ENCODE data around the gene RC3H1.
"Not testable (repeated sequence)": the region's sequence is repeated elsewhere in the genome, so short reads cannot be mapped to it uniquely, and the experiment has no call there.

Gene RC3H1, protein sequence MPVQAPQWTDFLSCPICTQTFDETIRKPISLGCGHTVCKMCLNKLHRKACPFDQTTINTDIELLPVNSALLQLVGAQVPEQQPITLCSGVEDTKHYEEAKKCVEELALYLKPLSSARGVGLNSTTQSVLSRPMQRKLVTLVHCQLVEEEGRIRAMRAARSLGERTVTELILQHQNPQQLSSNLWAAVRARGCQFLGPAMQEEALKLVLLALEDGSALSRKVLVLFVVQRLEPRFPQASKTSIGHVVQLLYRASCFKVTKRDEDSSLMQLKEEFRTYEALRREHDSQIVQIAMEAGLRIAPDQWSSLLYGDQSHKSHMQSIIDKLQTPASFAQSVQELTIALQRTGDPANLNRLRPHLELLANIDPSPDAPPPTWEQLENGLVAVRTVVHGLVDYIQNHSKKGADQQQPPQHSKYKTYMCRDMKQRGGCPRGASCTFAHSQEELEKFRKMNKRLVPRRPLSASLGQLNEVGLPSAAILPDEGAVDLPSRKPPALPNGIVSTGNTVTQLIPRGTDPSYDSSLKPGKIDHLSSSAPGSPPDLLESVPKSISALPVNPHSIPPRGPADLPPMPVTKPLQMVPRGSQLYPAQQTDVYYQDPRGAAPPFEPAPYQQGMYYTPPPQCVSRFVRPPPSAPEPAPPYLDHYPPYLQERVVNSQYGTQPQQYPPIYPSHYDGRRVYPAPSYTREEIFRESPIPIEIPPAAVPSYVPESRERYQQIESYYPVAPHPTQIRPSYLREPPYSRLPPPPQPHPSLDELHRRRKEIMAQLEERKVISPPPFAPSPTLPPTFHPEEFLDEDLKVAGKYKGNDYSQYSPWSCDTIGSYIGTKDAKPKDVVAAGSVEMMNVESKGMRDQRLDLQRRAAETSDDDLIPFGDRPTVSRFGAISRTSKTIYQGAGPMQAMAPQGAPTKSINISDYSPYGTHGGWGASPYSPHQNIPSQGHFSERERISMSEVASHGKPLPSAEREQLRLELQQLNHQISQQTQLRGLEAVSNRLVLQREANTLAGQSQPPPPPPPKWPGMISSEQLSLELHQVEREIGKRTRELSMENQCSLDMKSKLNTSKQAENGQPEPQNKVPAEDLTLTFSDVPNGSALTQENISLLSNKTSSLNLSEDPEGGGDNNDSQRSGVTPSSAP

GRCh38 chr1:174022080-174022975 lies at the start of gene RC3H1:
TSS of gene RC3H1 (minus strand) at chr1:174022357. CDS start at chr1:173992985, 29,372 bp downstream.
- Mint-ChIP-seq H3K36me3 (ENCODE audit: insufficient read depth) (peaks cover 10% of the 10 kb centered on the region), H3K27ac (ENCODE audit: low read depth) (peak within 1 kb of the TSS; percentile 97), H3K27me3 (no peaks in the 10 kb centered on the region), H3K9me3 (no peaks in the 10 kb centered on the region), H3K4me1 (peaks cover 46% of the 10 kb centered on the region), H3K4me3 (peak within 1 kb of the TSS; percentile 95)
- ATAC-seq (replicated peaks; ENCODE audit: extremely low read depth, poor library complexity, severe bottlenecking) (peak; percentile 90), DNase-seq (ENCODE audit: low spot score in 2 of 2) (peak; percentile 71 to 77)

GRCh38 chr1:174070614-174071013 lies 48.5 kb upstream of the RC3H1 start:
- Mint-ChIP-seq H3K4me1 (peaks cover 10% of the 10 kb centered on the region), H3K36me3 (ENCODE audit: insufficient read depth) (no peaks in the 10 kb centered on the region), H3K4me3 (no peak overlapping the region), H3K27ac (ENCODE audit: low read depth) (no peak overlapping the region), H3K9me3 (no peaks in the 10 kb centered on the region), H3K27me3 (no peaks in the 10 kb centered on the region)
- DNase-seq (ENCODE audit: low spot score in 2 of 2) (no peak), ATAC-seq (replicated peaks; ENCODE audit: extremely low read depth, poor library complexity, severe bottlenecking) (no peak)

DNA sequence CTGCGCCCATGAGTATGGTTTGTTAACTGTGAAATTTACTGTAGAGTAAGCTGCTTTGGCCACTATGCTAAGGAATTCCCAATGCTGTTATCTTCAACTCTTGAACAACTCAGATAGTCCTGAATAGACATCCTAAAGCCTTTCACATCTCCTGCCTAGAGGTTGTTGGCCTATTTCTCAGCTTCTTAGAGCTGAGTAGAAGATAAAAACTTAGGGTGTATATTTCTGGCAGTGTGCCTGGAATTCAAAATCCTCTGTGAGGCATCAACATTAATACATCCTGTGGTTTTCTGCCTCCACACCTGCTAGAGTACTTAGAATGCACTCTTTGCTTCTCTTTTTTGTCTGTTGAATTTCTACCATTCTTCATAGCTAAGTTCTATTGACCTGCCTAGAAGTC lies 45.8 kb upstream of the RC3H1 start:
- Mint-ChIP-seq H3K4me1 (peaks cover 10% of the 10 kb centered on the region), H3K27ac (ENCODE audit: low read depth) (no peak overlapping the region), H3K9me3 (no peaks in the 10 kb centered on the region), H3K36me3 (ENCODE audit: insufficient read depth) (no peaks in the 10 kb centered on the region), H3K27me3 (no peaks in the 10 kb centered on the region), H3K4me3 (no peak overlapping the region)
- no peak for DNase-seq (ENCODE audit: low spot score in 2 of 2)
- ATAC-seq (replicated peaks; ENCODE audit: extremely low read depth, poor library complexity, severe bottlenecking): peak; percentile 56

GRCh38 chr1:174060090-174060489 lies 37.9 kb upstream of the RC3H1 start:
- ATAC-seq (replicated peaks; ENCODE audit: extremely low read depth, poor library complexity, severe bottlenecking): no peak
- Mint-ChIP-seq H3K27ac (ENCODE audit: low read depth) (no peak overlapping the region), H3K4me3 (no peak overlapping the region), H3K36me3 (ENCODE audit: insufficient read depth) (no peaks in the 10 kb centered on the region), H3K9me3 (no peaks in the 10 kb centered on the region), H3K27me3 (no peaks in the 10 kb centered on the region), H3K4me1 (no peaks in the 10 kb centered on the region)
- DNase-seq (ENCODE audit: low spot score in 2 of 2): no peak

GRCh38 chr1:174058624-174059023 lies 36.5 kb upstream of the RC3H1 start:
- Mint-ChIP-seq H3K27ac (ENCODE audit: low read depth) (no peak overlapping the region), H3K9me3 (no peaks in the 10 kb centered on the region), H3K4me1 (no peaks in the 10 kb centered on the region), H3K4me3 (no peak overlapping the region), H3K36me3 (ENCODE audit: insufficient read depth) (no peaks in the 10 kb centered on the region), H3K27me3 (no peaks in the 10 kb centered on the region)
- ATAC-seq (replicated peaks; ENCODE audit: extremely low read depth, poor library complexity, severe bottlenecking) (no peak), DNase-seq (ENCODE audit: low spot score in 2 of 2) (no peak)

DNA sequence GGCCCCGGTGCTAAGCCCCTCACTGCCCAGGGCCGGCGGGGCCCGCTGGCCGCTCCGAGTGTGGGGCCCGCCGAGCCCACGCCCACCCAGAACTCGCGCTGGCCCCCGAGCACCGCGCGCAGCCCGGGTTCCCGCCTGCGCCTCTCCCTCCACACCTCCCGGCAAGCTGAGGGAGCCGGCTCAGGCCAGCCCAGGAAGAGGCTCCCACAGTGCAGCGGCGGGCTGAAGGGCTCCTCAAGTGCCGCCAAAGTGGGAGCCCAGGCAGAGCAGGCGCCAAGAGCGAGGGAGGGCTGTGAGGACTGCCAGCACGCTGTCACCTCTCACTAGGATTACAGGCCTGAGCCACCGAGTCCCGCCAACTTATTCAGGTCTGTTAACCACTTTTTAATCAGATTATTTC lies 34.5 kb upstream of the RC3H1 start:
- not testable (repeated sequence) for H3K27me3 Mint-ChIP-seq; H3K36me3 Mint-ChIP-seq (ENCODE audit: insufficient read depth); H3K4me3 Mint-ChIP-seq

DNA sequence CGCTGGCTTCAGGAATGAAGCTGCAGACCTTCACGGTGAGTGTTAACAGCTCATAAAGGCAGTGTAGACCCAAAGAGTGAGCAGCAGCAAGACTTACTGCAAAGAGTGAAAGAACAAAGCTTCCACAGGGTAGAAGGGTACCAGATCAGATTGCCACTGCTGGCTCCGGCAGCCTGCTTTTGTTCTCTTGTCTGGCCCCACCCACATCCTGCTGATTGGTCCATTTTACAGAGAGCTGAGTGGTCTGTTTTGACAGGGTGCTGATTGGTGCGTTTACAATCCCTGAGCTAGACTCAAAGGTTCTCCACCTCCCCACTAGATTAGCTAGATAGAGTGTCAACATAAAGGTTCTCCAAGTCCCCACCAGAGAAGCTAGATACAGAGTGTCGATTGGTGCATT lies 33.6 kb upstream of the RC3H1 start:
- not testable (repeated sequence) for H3K9me3 Mint-ChIP-seq; H3K4me3 Mint-ChIP-seq; H3K4me1 Mint-ChIP-seq; H3K36me3 Mint-ChIP-seq (ENCODE audit: insufficient read depth); H3K27me3 Mint-ChIP-seq; ATAC-seq (replicated peaks; ENCODE audit: extremely low read depth, poor library complexity, severe bottlenecking); H3K27ac Mint-ChIP-seq (ENCODE audit: low read depth); DNase-seq (ENCODE audit: low spot score in 2 of 2)

More for the DNA sequence above, 34.5 kb upstream of the RC3H1 start:
- H3K9me3 Mint-ChIP-seq; H3K27ac Mint-ChIP-seq (ENCODE audit: low read depth); H3K4me1 Mint-ChIP-seq; ATAC-seq (replicated peaks; ENCODE audit: extremely low read depth, poor library complexity, severe bottlenecking); DNase-seq (ENCODE audit: low spot score in 2 of 2): not testable (repeated sequence)

DNA sequence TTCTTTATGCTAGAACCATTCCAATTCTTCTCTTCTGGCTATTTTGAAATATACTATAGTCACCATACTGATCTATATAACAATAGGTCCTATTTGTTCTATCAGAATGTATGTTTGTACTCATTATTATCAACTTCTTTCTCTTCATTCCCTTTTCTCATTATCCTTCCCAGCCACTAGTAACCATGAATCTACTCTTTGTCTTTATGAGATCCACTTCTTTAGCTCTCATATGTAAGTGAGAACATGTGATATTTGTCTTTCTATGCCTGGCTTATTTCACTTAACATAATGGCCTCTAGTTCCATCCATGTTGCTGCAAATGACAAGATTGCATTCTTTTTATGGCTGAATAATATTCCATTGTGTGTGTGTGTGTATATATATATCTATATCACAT lies 31.7 kb upstream of the RC3H1 start:
- no peak overlapping the region for H3K4me3 Mint-ChIP-seq
- DNase-seq (ENCODE audit: low spot score in 2 of 2) (no peak), ATAC-seq (replicated peaks; ENCODE audit: extremely low read depth, poor library complexity, severe bottlenecking) (no peak)
- H3K9me3 Mint-ChIP-seq: no peaks in the 10 kb centered on the region
- H3K27me3 Mint-ChIP-seq: no peaks in the 10 kb centered on the region
- no peaks in the 10 kb centered on the region for H3K36me3 Mint-ChIP-seq (ENCODE audit: insufficient read depth)
- H3K4me1 Mint-ChIP-seq: no peaks in the 10 kb centered on the region
- no peak overlapping the region for H3K27ac Mint-ChIP-seq (ENCODE audit: low read depth)

DNA sequence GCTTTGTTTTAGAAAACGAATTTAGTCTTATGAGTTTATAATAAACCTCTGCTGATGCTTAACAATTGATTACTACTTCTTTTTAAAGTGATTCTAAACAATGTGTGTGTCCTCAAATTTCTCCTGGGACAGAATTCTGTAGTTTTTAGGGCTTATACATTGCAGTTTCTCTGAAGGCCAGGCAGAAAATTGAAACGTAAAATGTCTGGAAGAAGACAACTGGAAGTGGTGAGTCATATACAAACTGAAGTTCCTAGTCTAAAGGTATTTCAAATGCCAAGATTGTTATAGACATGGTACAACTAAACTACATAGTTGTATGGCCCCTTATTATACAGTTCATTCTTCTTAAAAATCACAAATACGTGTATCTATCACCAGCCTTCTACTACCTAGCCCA lies 30.5 kb upstream of the RC3H1 start:
- ATAC-seq (replicated peaks; ENCODE audit: extremely low read depth, poor library complexity, severe bottlenecking): no peak
- H3K27me3 Mint-ChIP-seq: no peaks in the 10 kb centered on the region

DNA sequence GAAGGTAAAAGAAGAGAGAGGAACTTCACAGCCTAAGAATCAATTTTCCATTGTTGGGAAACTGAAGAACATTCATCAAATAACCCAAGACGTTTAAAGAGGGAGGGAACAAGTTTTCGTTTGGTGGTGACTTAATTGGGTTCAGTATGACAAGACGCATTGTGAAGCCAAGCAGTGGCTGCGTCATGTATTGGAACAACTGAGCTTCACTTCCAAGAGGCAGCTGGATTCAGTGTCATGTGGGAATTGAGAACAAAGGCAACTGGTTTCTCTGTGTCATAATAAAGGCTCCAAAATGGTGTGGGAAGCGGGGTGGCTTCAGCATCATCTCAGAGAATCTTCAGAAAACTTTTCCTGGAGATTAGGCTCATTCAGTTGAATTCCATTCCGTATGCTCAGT lies 29.8 kb upstream of the RC3H1 start:
- H3K4me1 Mint-ChIP-seq: no peaks in the 10 kb centered on the region
- no peaks in the 10 kb centered on the region for H3K36me3 Mint-ChIP-seq (ENCODE audit: insufficient read depth)
- no peak for DNase-seq (ENCODE audit: low spot score in 2 of 2)
- no peak overlapping the region for H3K4me3 Mint-ChIP-seq
- H3K9me3 Mint-ChIP-seq: no peaks in the 10 kb centered on the region
- no peak overlapping the region for H3K27ac Mint-ChIP-seq (ENCODE audit: low read depth)
- no peaks in the 10 kb centered on the region for H3K27me3 Mint-ChIP-seq
- ATAC-seq (replicated peaks; ENCODE audit: extremely low read depth, poor library complexity, severe bottlenecking): no peak

More for the DNA sequence above, 30.5 kb upstream of the RC3H1 start:
- Mint-ChIP-seq H3K4me3 (no peak overlapping the region), H3K36me3 (ENCODE audit: insufficient read depth) (no peaks in the 10 kb centered on the region), H3K4me1 (no peaks in the 10 kb centered on the region), H3K9me3 (no peaks in the 10 kb centered on the region), H3K27ac (ENCODE audit: low read depth) (no peak overlapping the region)
- no peak for DNase-seq (ENCODE audit: low spot score in 2 of 2)

- H3K4me1 Mint-ChIP-seq: no peaks in the 10 kb centered on the region
Measured at GRCh38 chr1:174049514-174049913, 27.4 kb upstream of the RC3H1 start.

More at GRCh38 chr1:174049514-174049913, 27.4 kb upstream of the RC3H1 start:
- no peaks in the 10 kb centered on the region for H3K27me3 Mint-ChIP-seq
- H3K9me3 Mint-ChIP-seq: no peaks in the 10 kb centered on the region
- ATAC-seq (replicated peaks; ENCODE audit: extremely low read depth, poor library complexity, severe bottlenecking) (no peak), DNase-seq (ENCODE audit: low spot score in 2 of 2) (no peak)
- no peak overlapping the region for H3K27ac Mint-ChIP-seq (ENCODE audit: low read depth)
- no peaks in the 10 kb centered on the region for H3K36me3 Mint-ChIP-seq (ENCODE audit: insufficient read depth)
- H3K4me3 Mint-ChIP-seq: no peak overlapping the region
